ENCODE data around the gene LGALS7.
"Not testable (repeated sequence)": the region's sequence is repeated elsewhere in the genome, so short reads cannot be mapped to it uniquely, and the experiment has no call there.

The LGALS7 gene

DNA sequence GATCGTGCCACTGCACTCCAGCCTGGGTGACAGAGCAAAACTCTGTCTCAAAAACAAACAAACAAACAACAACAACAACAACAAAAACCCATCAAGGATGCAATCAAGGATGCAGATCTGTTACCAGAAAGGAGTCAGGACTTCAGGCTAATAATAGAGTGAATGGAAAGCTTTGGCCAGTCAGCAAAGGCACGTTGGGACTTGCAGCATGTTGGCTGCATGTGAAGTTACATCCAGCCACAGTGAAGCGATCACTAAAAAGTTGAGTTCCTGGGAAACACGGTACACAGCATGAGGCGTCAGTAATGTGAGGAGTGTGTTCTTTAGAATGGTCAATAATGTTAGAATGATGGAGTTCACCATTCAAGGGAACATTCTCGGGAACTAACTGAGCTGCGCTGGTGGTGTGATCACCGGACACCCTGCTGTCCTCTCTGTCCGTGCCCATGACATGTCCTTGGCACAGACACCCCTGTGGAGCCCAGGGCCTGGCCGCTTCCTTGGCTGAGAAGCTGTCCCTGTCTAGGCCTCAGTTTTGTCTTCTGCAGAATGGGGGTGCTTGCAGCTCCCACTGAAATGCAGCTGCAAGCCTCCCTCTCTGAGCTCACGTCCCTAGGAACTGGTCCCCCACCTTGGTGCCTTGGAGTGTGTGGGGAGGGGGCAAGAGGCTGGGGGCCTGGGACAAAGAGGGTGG is 13.4 kb upstream of the LGALS7 start:
- Histone ChIP-seq H3K4me3 (ENCODE audit: low read depth, low read length) (no peak overlapping the region), H3K36me3 (replicated peaks) (no peaks in the 10 kb centered on the region), H3K27me3 (replicated peaks) (no peaks in the 10 kb centered on the region), H3K27ac (no peak overlapping the region)
- no peak for DNase-seq
- TF ChIP-seq, protein P1, sequence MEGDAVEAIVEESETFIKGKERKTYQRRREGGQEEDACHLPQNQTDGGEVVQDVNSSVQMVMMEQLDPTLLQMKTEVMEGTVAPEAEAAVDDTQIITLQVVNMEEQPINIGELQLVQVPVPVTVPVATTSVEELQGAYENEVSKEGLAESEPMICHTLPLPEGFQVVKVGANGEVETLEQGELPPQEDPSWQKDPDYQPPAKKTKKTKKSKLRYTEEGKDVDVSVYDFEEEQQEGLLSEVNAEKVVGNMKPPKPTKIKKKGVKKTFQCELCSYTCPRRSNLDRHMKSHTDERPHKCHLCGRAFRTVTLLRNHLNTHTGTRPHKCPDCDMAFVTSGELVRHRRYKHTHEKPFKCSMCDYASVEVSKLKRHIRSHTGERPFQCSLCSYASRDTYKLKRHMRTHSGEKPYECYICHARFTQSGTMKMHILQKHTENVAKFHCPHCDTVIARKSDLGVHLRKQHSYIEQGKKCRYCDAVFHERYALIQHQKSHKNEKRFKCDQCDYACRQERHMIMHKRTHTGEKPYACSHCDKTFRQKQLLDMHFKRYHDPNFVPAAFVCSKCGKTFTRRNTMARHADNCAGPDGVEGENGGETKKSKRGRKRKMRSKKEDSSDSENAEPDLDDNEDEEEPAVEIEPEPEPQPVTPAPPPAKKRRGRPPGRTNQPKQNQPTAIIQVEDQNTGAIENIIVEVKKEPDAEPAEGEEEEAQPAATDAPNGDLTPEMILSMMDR (IDR thresholded peaks at IDR 0.05; ENCODE audit: low read depth, low read length, missing control alignments) = no peak
- in situ Hi-C loops (cut with HindIII; ENCODE audit: low pct_ligation_motif_present, low sequenced_read_pairs) = no loop called here

GRCh38 chr19:38786061-38786460 is 12.7 kb upstream of the LGALS7 start:
- H3K4me3 ChIP-seq (ENCODE audit: low read depth, low read length); H3K27ac ChIP-seq; in situ Hi-C loops (cut with HindIII; ENCODE audit: low pct_ligation_motif_present, low sequenced_read_pairs); DNase-seq; H3K36me3 ChIP-seq (replicated peaks); H3K27me3 ChIP-seq (replicated peaks): not testable (repeated sequence)

GRCh38 chr19:38785187-38785699 is 11.9 kb upstream of the LGALS7 start:
- in situ Hi-C loops (cut with HindIII; ENCODE audit: low pct_ligation_motif_present, low sequenced_read_pairs) = no loop called here
- H3K36me3 ChIP-seq (replicated peaks) = no peaks in the 10 kb centered on the region
- H3K27ac ChIP-seq = no peak overlapping the region
- TF ChIP-seq, protein P1 (IDR thresholded peaks at IDR 0.05; ENCODE audit: low read depth, low read length, missing control alignments) = no peak
- H3K4me3 ChIP-seq (ENCODE audit: low read depth, low read length) = no peak overlapping the region
- DNase-seq = no peak
- peaks cover 4% of the 10 kb centered on the region for H3K27me3 ChIP-seq (replicated peaks)

- H3K36me3 ChIP-seq (replicated peaks) = no peaks in the 10 kb centered on the region
- H3K4me3 ChIP-seq (ENCODE audit: low read depth, low read length) = no peak overlapping the region
- in situ Hi-C loops (cut with HindIII; ENCODE audit: low pct_ligation_motif_present, low sequenced_read_pairs) = no loop called here
- TF ChIP-seq, protein P1 (IDR thresholded peaks at IDR 0.05; ENCODE audit: low read depth, low read length, missing control alignments) = no peak
- H3K27ac ChIP-seq = no peak overlapping the region
- peak; percentile 75 for DNase-seq
- peaks cover 4% of the 10 kb centered on the region for H3K27me3 ChIP-seq (replicated peaks)
Measured at GRCh38 chr19:38784224-38784623, 10.9 kb upstream of the LGALS7 start.

DNA sequence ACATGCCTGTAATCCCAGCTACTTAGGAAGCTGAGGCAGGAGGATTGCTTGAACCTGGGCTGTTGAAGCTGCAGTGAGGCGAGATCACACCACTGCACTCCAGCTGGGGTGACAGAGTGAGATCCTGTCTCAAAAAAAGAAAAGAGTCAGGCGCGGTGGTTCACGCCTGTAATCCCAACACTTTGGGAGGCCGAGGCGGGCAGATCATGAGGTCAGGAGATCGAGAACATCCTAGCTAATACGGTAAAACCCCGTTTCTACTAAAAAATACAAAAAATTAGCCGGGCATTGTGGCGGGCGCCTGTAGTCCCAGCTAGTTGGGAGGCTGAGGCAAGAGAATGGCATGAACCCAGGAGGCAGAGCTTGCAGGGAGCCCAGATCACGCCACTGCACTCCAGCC is 8.9 kb upstream of the LGALS7 start:
- H3K27me3 ChIP-seq (replicated peaks); DNase-seq; H3K4me3 ChIP-seq (ENCODE audit: low read depth, low read length); H3K36me3 ChIP-seq (replicated peaks); H3K27ac ChIP-seq; in situ Hi-C loops (cut with HindIII; ENCODE audit: low pct_ligation_motif_present, low sequenced_read_pairs): not testable (repeated sequence)

GRCh38 chr19:38781058-38781457 is 7.7 kb upstream of the LGALS7 start:
- DNase-seq = no peak
- peaks cover 4% of the 10 kb centered on the region for H3K27me3 ChIP-seq (replicated peaks)

More at GRCh38 chr19:38781058-38781457, 7.7 kb upstream of the LGALS7 start:
- H3K27ac ChIP-seq = no peak overlapping the region
- in situ Hi-C loops (cut with HindIII; ENCODE audit: low pct_ligation_motif_present, low sequenced_read_pairs) = no loop called here
- H3K4me3 ChIP-seq (ENCODE audit: low read depth, low read length) = no peak overlapping the region
- TF ChIP-seq, protein P1 (IDR thresholded peaks at IDR 0.05; ENCODE audit: low read depth, low read length, missing control alignments) = no peak
- H3K36me3 ChIP-seq (replicated peaks) = no peaks in the 10 kb centered on the region
